ENCODE data around the gene LCP1. TPM values are rescaled to one million over a fixed set of nuclear protein-coding genes. Genes with fewer than 3 reads are reported as not detected.

LCP1 gene
- polyA plus RNA-seq, 1 of the 3 experiments (the other 2 are of a cell fraction) = 0.03 TPM

DNA sequence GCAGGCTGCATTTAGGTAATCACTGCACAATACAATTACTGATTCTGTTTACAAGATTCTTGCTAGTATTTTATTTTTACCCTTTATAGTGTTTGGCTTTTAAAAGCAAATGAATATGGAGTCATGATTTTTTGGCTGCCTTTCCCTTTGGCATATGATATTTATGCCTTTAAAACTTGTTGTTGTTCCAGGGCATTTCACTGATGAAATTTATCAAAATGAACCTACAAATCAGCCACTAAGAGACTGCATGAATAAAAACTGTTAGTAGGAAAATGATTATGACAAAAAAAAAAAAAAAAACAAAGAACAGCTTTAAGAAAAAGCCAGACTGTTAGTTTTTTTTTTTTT lies 79.7 kb downstream of the LCP1 start:
- H4K20me1 ChIP-seq (ENCODE audit: insufficient read depth) = no peaks in the 10 kb centered on the region
- H2AFZ ChIP-seq (ENCODE audit: low read depth) = no peak overlapping the region
- no peaks in the 10 kb centered on the region for H3K9me2 ChIP-seq
- H3K4me1 ChIP-seq (ENCODE audit: control insufficient read depth in 1 of 2, insufficient read depth in 2 of 2, low read depth in 1 of 2, low read length in 1 of 2) = peaks cover 0 to 4% of the 10 kb centered on the region in 2 experiments; a peak in 1 of 4 replicates
- H3K9ac ChIP-seq = no peak overlapping the region
- no peak overlapping the region for H3K4me3 ChIP-seq (ENCODE audit: low read depth in 2 of 2, low read length in 1 of 2)
- no peaks in the 10 kb centered on the region for H3K36me3 ChIP-seq (replicated peaks in 1 of 2; ENCODE audit: control insufficient read depth in 1 of 2, insufficient read depth in 2 of 2, low read length in 1 of 2)
- TF ChIP-seq NRF1 (IDR thresholded peaks at IDR 0.05; ENCODE audit: low read depth, low read length) = no peak
- no peak for TF ChIP-seq NFIC (IDR thresholded peaks at IDR 0.05; ENCODE audit: borderline replicate concordance)
- TF ChIP-seq, protein P1, sequence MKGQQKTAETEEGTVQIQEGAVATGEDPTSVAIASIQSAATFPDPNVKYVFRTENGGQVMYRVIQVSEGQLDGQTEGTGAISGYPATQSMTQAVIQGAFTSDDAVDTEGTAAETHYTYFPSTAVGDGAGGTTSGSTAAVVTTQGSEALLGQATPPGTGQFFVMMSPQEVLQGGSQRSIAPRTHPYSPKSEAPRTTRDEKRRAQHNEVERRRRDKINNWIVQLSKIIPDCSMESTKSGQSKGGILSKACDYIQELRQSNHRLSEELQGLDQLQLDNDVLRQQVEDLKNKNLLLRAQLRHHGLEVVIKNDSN (IDR thresholded peaks at IDR 0.05; ENCODE audit: borderline replicate concordance, low read depth) = no peak
- TF ChIP-seq RXRA (IDR thresholded peaks at IDR 0.05; ENCODE audit: borderline replicate concordance, low read depth) = no peak
- no peak for TF ChIP-seq TCF12 (IDR thresholded peaks at IDR 0.05)
- TF ChIP-seq, protein P2, sequence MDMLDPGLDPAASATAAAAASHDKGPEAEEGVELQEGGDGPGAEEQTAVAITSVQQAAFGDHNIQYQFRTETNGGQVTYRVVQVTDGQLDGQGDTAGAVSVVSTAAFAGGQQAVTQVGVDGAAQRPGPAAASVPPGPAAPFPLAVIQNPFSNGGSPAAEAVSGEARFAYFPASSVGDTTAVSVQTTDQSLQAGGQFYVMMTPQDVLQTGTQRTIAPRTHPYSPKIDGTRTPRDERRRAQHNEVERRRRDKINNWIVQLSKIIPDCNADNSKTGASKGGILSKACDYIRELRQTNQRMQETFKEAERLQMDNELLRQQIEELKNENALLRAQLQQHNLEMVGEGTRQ (IDR thresholded peaks at IDR 0.05; ENCODE audit: borderline replicate concordance, low read depth, low read length) = no peak
- no peak for TF ChIP-seq CHD2 (IDR thresholded peaks at IDR 0.05; ENCODE audit: low read length, partially characterized antibody)
- TF ChIP-seq, protein P3, sequence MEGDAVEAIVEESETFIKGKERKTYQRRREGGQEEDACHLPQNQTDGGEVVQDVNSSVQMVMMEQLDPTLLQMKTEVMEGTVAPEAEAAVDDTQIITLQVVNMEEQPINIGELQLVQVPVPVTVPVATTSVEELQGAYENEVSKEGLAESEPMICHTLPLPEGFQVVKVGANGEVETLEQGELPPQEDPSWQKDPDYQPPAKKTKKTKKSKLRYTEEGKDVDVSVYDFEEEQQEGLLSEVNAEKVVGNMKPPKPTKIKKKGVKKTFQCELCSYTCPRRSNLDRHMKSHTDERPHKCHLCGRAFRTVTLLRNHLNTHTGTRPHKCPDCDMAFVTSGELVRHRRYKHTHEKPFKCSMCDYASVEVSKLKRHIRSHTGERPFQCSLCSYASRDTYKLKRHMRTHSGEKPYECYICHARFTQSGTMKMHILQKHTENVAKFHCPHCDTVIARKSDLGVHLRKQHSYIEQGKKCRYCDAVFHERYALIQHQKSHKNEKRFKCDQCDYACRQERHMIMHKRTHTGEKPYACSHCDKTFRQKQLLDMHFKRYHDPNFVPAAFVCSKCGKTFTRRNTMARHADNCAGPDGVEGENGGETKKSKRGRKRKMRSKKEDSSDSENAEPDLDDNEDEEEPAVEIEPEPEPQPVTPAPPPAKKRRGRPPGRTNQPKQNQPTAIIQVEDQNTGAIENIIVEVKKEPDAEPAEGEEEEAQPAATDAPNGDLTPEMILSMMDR (IDR thresholded peaks at IDR 0.05) = no peak
- TF ChIP-seq JUND (IDR thresholded peaks at IDR 0.05) = no peak
- TF ChIP-seq RFX5 (IDR thresholded peaks at IDR 0.05; ENCODE audit: low read length) = no peak
- TF ChIP-seq PBX3 (IDR thresholded peaks at IDR 0.05) = no peak
- TF ChIP-seq FOSL2 (IDR thresholded peaks at IDR 0.05; ENCODE audit: borderline replicate concordance, low read depth) = no peak
- TF ChIP-seq, protein P4, sequence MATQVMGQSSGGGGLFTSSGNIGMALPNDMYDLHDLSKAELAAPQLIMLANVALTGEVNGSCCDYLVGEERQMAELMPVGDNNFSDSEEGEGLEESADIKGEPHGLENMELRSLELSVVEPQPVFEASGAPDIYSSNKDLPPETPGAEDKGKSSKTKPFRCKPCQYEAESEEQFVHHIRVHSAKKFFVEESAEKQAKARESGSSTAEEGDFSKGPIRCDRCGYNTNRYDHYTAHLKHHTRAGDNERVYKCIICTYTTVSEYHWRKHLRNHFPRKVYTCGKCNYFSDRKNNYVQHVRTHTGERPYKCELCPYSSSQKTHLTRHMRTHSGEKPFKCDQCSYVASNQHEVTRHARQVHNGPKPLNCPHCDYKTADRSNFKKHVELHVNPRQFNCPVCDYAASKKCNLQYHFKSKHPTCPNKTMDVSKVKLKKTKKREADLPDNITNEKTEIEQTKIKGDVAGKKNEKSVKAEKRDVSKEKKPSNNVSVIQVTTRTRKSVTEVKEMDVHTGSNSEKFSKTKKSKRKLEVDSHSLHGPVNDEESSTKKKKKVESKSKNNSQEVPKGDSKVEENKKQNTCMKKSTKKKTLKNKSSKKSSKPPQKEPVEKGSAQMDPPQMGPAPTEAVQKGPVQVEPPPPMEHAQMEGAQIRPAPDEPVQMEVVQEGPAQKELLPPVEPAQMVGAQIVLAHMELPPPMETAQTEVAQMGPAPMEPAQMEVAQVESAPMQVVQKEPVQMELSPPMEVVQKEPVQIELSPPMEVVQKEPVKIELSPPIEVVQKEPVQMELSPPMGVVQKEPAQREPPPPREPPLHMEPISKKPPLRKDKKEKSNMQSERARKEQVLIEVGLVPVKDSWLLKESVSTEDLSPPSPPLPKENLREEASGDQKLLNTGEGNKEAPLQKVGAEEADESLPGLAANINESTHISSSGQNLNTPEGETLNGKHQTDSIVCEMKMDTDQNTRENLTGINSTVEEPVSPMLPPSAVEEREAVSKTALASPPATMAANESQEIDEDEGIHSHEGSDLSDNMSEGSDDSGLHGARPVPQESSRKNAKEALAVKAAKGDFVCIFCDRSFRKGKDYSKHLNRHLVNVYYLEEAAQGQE (IDR thresholded peaks at IDR 0.05; ENCODE audit: low read depth, low read length) = no peak
- TF ChIP-seq FOXJ3 (CRISPR knock-in tag; IDR thresholded peaks at IDR 0.05) = no peak
- TF ChIP-seq ELF1 (IDR thresholded peaks at IDR 0.05) = no peak
- TF ChIP-seq SMC3 (IDR thresholded peaks at IDR 0.05; ENCODE audit: low read depth, low read length) = no peak
- no peak for TF ChIP-seq EP300 (IDR thresholded peaks at IDR 0.05; ENCODE audit: borderline replicate concordance in 1 of 2, low read depth in 1 of 2, low read length in 1 of 2)
- CTCF ChIA-PET = no interaction called here
- H3K4me2 ChIP-seq = no peak overlapping the region
- no peaks in the 10 kb centered on the region for H3K9me3 ChIP-seq
- H3K27me3 ChIP-seq (ENCODE audit: insufficient read depth) = no peaks in the 10 kb centered on the region; the same call in 1 of the 2 replicates
- no peak overlapping the region for H3K27ac ChIP-seq (ENCODE audit: low read depth in 2 of 2, low read length in 1 of 2)
- H3K79me2 ChIP-seq (ENCODE audit: insufficient read depth) = no peaks in the 10 kb centered on the region
- POLR2A ChIA-PET = interaction anchor here (0.6 kb wide), 1 partner anchor 18 kb away, joined by 4 read pairs; no protein-coding TSS in a partner anchor
- no peaks in the 10 kb centered on the region for H3F3A ChIP-seq (replicated peaks; ENCODE audit: insufficient read depth)
- DNase-seq = no peak
